Umbilical cord (tissue), 2 donors: ENCODE results near the gene ZNF101. TPM values are rescaled to one million over a fixed set of nuclear protein-coding genes. Genes with fewer than 3 reads are reported as not detected.

ENCODE experiments used
- DNase-seq: peaks from one replicate; pipeline ENCODE4 v3.0.0-alpha.2; 2015; ENCODE audit warnings: low spot score
- total RNA-seq: library from RNA; depleted of rRNA; stranded (reverse); fragments of >200 nt; gene quantifications from one replicate; pipeline ENCODE4 v1.2.3, GENCODE V29; 2014; ENCODE audit warnings: low replicate concordance; ENCODE audit not compliant: insufficient read depth

ZNF101 gene
- 14.2 TPM for total RNA-seq

- peak; percentile 94 for DNase-seq
These were observed at the start of gene ZNF101 for GRCh38 chr19:19668230-19669012. TSS of gene ZNF101 (plus strand) at chr19:19668839. CDS start at chr19:19668964, 125 bp downstream.

- no peak for DNase-seq
These were observed 49.3 kb upstream of the ZNF101 start for GRCh38 chr19:19619181-19619848.

GRCh38 chr19:19619849-19620210 is 48.8 kb upstream of the ZNF101 start:
- no peak for DNase-seq

GRCh38 chr19:19623383-19623782 is 45.3 kb upstream of the ZNF101 start:
- DNase-seq = no peak

GRCh38 chr19:19624032-19624570 is 44.5 kb upstream of the ZNF101 start:
- DNase-seq = no peak

- DNase-seq = no peak
These were observed 41.8 kb upstream of the ZNF101 start for GRCh38 chr19:19626516-19627472.

- DNase-seq = no peak
These were observed 40.8 kb upstream of the ZNF101 start, which contains the start of gene LPAR2 for GRCh38 chr19:19627621-19628500. TSS of gene LPAR2 (minus strand) at chr19:19628220. CDS start at chr19:19627275, 945 bp downstream.

- DNase-seq = no peak
These were observed 40.0 kb upstream of the ZNF101 start for GRCh38 chr19:19628501-19629134.

GRCh38 chr19:19630062-19630414 is 38.6 kb upstream of the ZNF101 start:
- no peak for DNase-seq

- no peak for DNase-seq
These were observed 38.2 kb upstream of the ZNF101 start for GRCh38 chr19:19630426-19630825.

GRCh38 chr19:19631346-19631745 is 37.3 kb upstream of the ZNF101 start:
- no peak for DNase-seq

GRCh38 chr19:19632661-19633060 is 36.0 kb upstream of the ZNF101 start:
- DNase-seq = no peak

- DNase-seq = no peak
These were observed 34.7 kb upstream of the ZNF101 start for GRCh38 chr19:19633711-19634515.

- no peak for DNase-seq
These were observed 33.9 kb upstream of the ZNF101 start for GRCh38 chr19:19634516-19635312.

GRCh38 chr19:19635313-19635702 is 33.3 kb upstream of the ZNF101 start:
- no peak for DNase-seq

GRCh38 chr19:19636573-19637185 is 32.0 kb upstream of the ZNF101 start:
- no peak for DNase-seq

- DNase-seq = no peak
These were observed 31.5 kb upstream of the ZNF101 start for GRCh38 chr19:19637186-19637522.
